ENCODE data around the gene ELAVL2.

ELAVL2 gene

GRCh38 chr9:23820451-23821374, 5.3 kb downstream of the ELAVL2 start:
- Histone ChIP-seq H3K36me3 (ENCODE audit: control insufficient read depth in 4 of 4, insufficient read depth in 4 of 4, low read length in 3 of 4) (no peaks in the 10 kb centered on the region), H3K27me3 (replicated peaks in 2 of 5; ENCODE audit: control insufficient read depth in 4 of 5, insufficient read depth in 5 of 5, low read length in 4 of 5) (peaks cover 21 to 77% (median 42%) of the 10 kb centered on the region in 5 experiments), H3K4me3 (ENCODE audit: control insufficient read depth in 1 of 7, extremely low read depth in 1 of 7, insufficient read depth in 4 of 7, low read depth in 2 of 7, low read length in 6 of 7) (peak overlapping the region in 5 of 7 experiments; percentile 38 to 63 (median 55)), H3K9me3 (ENCODE audit: control extremely low read depth in 1 of 5, control insufficient read depth in 4 of 5, insufficient read depth in 2 of 5, low read depth in 1 of 5, low read length in 4 of 5) (peaks cover 0 to 13% (median 3%) of the 10 kb centered on the region in 5 experiments), H3K4me1 (ENCODE audit: control extremely low read depth in 1 of 4, control insufficient read depth in 4 of 4, insufficient read depth in 4 of 4, low read length in 3 of 4) (peaks cover 0 to 14% (median 11%) of the 10 kb centered on the region in 4 experiments), H3K27ac (ENCODE audit: insufficient read depth in 1 of 2, low read depth in 1 of 2, low read length in 2 of 2, poor library complexity in 1 of 2, severe bottlenecking in 2 of 2) (no peak overlapping the region)
- POLR2A ChIA-PET, result no interaction called here
- DNase-seq, result peak in 1 of 3 donors; percentile 11
- 5% methylated on average over 64 of the region's 80 CpGs for WGBS (ENCODE audit: insufficient coverage)
- CTCF ChIA-PET, result no interaction called here

GRCh38 chr9:23819403-23819802, 6.6 kb downstream of the ELAVL2 start:
- DNase-seq, result no peak
- ChIA-PET POLR2A (no interaction called here), CTCF (no interaction called here)
- peaks cover 19 to 66% (median 34%) of the 10 kb centered on the region in 5 experiments for H3K27me3 ChIP-seq (replicated peaks in 2 of 5; ENCODE audit: control insufficient read depth in 4 of 5, insufficient read depth in 5 of 5, low read length in 4 of 5)
- H3K4me3 ChIP-seq (ENCODE audit: control insufficient read depth in 1 of 7, extremely low read depth in 1 of 7, insufficient read depth in 4 of 7, low read depth in 2 of 7, low read length in 6 of 7), result no peak overlapping the region
- peaks cover 0 to 6% (median 3%) of the 10 kb centered on the region in 5 experiments for H3K9me3 ChIP-seq (ENCODE audit: control extremely low read depth in 1 of 5, control insufficient read depth in 4 of 5, insufficient read depth in 2 of 5, low read depth in 1 of 5, low read length in 4 of 5)
- H3K36me3 ChIP-seq (ENCODE audit: control insufficient read depth in 4 of 4, insufficient read depth in 4 of 4, low read length in 3 of 4), result no peaks in the 10 kb centered on the region
- H3K4me1 ChIP-seq (ENCODE audit: control extremely low read depth in 1 of 4, control insufficient read depth in 4 of 4, insufficient read depth in 4 of 4, low read length in 3 of 4), result peaks cover 0 to 14% (median 9%) of the 10 kb centered on the region in 4 experiments
- no peak overlapping the region for H3K27ac ChIP-seq (ENCODE audit: insufficient read depth in 1 of 2, low read depth in 1 of 2, low read length in 2 of 2, poor library complexity in 1 of 2, severe bottlenecking in 2 of 2)

- Histone ChIP-seq H3K4me1 (ENCODE audit: control extremely low read depth in 1 of 4, control insufficient read depth in 4 of 4, insufficient read depth in 4 of 4, low read length in 3 of 4) (no peaks in the 10 kb centered on the region), H3K27ac (ENCODE audit: insufficient read depth in 1 of 2, low read depth in 1 of 2, low read length in 2 of 2, poor library complexity in 1 of 2, severe bottlenecking in 2 of 2) (no peak overlapping the region), H3K9me3 (ENCODE audit: control extremely low read depth in 1 of 5, control insufficient read depth in 4 of 5, insufficient read depth in 2 of 5, low read depth in 1 of 5, low read length in 4 of 5) (no peaks in the 10 kb centered on the region), H3K4me3 (ENCODE audit: control insufficient read depth in 1 of 7, extremely low read depth in 1 of 7, insufficient read depth in 4 of 7, low read depth in 2 of 7, low read length in 6 of 7) (no peak overlapping the region), H3K36me3 (ENCODE audit: control insufficient read depth in 4 of 4, insufficient read depth in 4 of 4, low read length in 3 of 4) (no peaks in the 10 kb centered on the region), H3K27me3 (replicated peaks in 2 of 5; ENCODE audit: control insufficient read depth in 4 of 5, insufficient read depth in 5 of 5, low read length in 4 of 5) (peaks cover under 1 to 15% (median 4%) of the 10 kb centered on the region in 5 experiments)
- no peak for DNase-seq
- ChIA-PET POLR2A (no interaction called here), CTCF (no interaction called here)
- 85% methylated on average over 3 of the region's 3 CpGs for WGBS (ENCODE audit: insufficient coverage)
Observed at GRCh38 chr9:23814243-23814642, 11.8 kb downstream of the ELAVL2 start.

- H3K27ac ChIP-seq (ENCODE audit: insufficient read depth in 1 of 2, low read depth in 1 of 2, low read length in 2 of 2, poor library complexity in 1 of 2, severe bottlenecking in 2 of 2), result no peak overlapping the region
- H3K4me1 ChIP-seq (ENCODE audit: control extremely low read depth in 1 of 4, control insufficient read depth in 4 of 4, insufficient read depth in 4 of 4, low read length in 3 of 4), result no peaks in the 10 kb centered on the region
- ChIA-PET CTCF (no interaction called here), POLR2A (interaction anchor here (0.6 to 0.7 kb wide), 2 partner anchors 16 to 1387 kb away, joined by 3 to 6 read pairs; no protein-coding TSS in a partner anchor)
- H3K9me3 ChIP-seq (ENCODE audit: control extremely low read depth in 1 of 5, control insufficient read depth in 4 of 5, insufficient read depth in 2 of 5, low read depth in 1 of 5, low read length in 4 of 5), result no peaks in the 10 kb centered on the region
- H3K27me3 ChIP-seq (replicated peaks in 2 of 5; ENCODE audit: control insufficient read depth in 4 of 5, insufficient read depth in 5 of 5, low read length in 4 of 5), result peaks cover 0 to 3% (median 0%) of the 10 kb centered on the region in 5 experiments
- DNase-seq, result no peak
- H3K36me3 ChIP-seq (ENCODE audit: control insufficient read depth in 4 of 4, insufficient read depth in 4 of 4, low read length in 3 of 4), result no peaks in the 10 kb centered on the region
- H3K4me3 ChIP-seq (ENCODE audit: control insufficient read depth in 1 of 7, extremely low read depth in 1 of 7, insufficient read depth in 4 of 7, low read depth in 2 of 7, low read length in 6 of 7), result no peak overlapping the region
- no CpG with 5 or more reads among the region's 1 CpG for WGBS (ENCODE audit: insufficient coverage)
Observed at GRCh38 chr9:23812673-23813072, 13.4 kb downstream of the ELAVL2 start.

GRCh38 chr9:23811633-23812032, 14.4 kb downstream of the ELAVL2 start:
- Histone ChIP-seq H3K4me3 (ENCODE audit: control insufficient read depth in 1 of 7, extremely low read depth in 1 of 7, insufficient read depth in 4 of 7, low read depth in 2 of 7, low read length in 6 of 7) (no peak overlapping the region), H3K36me3 (ENCODE audit: control insufficient read depth in 4 of 4, insufficient read depth in 4 of 4, low read length in 3 of 4) (no peaks in the 10 kb centered on the region), H3K9me3 (ENCODE audit: control extremely low read depth in 1 of 5, control insufficient read depth in 4 of 5, insufficient read depth in 2 of 5, low read depth in 1 of 5, low read length in 4 of 5) (no peaks in the 10 kb centered on the region), H3K27ac (ENCODE audit: insufficient read depth in 1 of 2, low read depth in 1 of 2, low read length in 2 of 2, poor library complexity in 1 of 2, severe bottlenecking in 2 of 2) (no peak overlapping the region), H3K4me1 (ENCODE audit: control extremely low read depth in 1 of 4, control insufficient read depth in 4 of 4, insufficient read depth in 4 of 4, low read length in 3 of 4) (no peaks in the 10 kb centered on the region), H3K27me3 (replicated peaks in 2 of 5; ENCODE audit: control insufficient read depth in 4 of 5, insufficient read depth in 5 of 5, low read length in 4 of 5) (peaks cover 0 to 3% (median 0%) of the 10 kb centered on the region in 5 experiments)
- ChIA-PET CTCF (interaction anchor here (0.7 kb wide), 1 partner anchor 10 kb away, joined by 3 read pairs; no protein-coding TSS in a partner anchor), POLR2A (no interaction called here)
- no peak for DNase-seq
- WGBS (ENCODE audit: insufficient coverage), result 88% methylated on average over 1 of the region's 2 CpGs

- ChIA-PET CTCF (no interaction called here), POLR2A (no interaction called here)
- Histone ChIP-seq H3K4me3 (ENCODE audit: control insufficient read depth in 1 of 7, extremely low read depth in 1 of 7, insufficient read depth in 4 of 7, low read depth in 2 of 7, low read length in 6 of 7) (no peak overlapping the region), H3K4me1 (ENCODE audit: control extremely low read depth in 1 of 4, control insufficient read depth in 4 of 4, insufficient read depth in 4 of 4, low read length in 3 of 4) (no peaks in the 10 kb centered on the region), H3K9me3 (ENCODE audit: control extremely low read depth in 1 of 5, control insufficient read depth in 4 of 5, insufficient read depth in 2 of 5, low read depth in 1 of 5, low read length in 4 of 5) (no peaks in the 10 kb centered on the region), H3K27me3 (replicated peaks in 2 of 5; ENCODE audit: control insufficient read depth in 4 of 5, insufficient read depth in 5 of 5, low read length in 4 of 5) (peaks cover 0 to 2% (median 0%) of the 10 kb centered on the region in 5 experiments), H3K27ac (ENCODE audit: insufficient read depth in 1 of 2, low read depth in 1 of 2, low read length in 2 of 2, poor library complexity in 1 of 2, severe bottlenecking in 2 of 2) (no peak overlapping the region), H3K36me3 (ENCODE audit: control insufficient read depth in 4 of 4, insufficient read depth in 4 of 4, low read length in 3 of 4) (no peaks in the 10 kb centered on the region)
- DNase-seq, result no peak
- 100% methylated on average over 1 of the region's 2 CpGs for WGBS (ENCODE audit: insufficient coverage)
Observed at GRCh38 chr9:23803216-23803615, 22.8 kb downstream of the ELAVL2 start.

- Histone ChIP-seq H3K27me3 (replicated peaks in 2 of 5; ENCODE audit: control insufficient read depth in 4 of 5, insufficient read depth in 5 of 5, low read length in 4 of 5) (peaks cover 0 to 2% (median 0%) of the 10 kb centered on the region in 5 experiments), H3K36me3 (ENCODE audit: control insufficient read depth in 4 of 4, insufficient read depth in 4 of 4, low read length in 3 of 4) (no peaks in the 10 kb centered on the region), H3K9me3 (ENCODE audit: control extremely low read depth in 1 of 5, control insufficient read depth in 4 of 5, insufficient read depth in 2 of 5, low read depth in 1 of 5, low read length in 4 of 5) (no peaks in the 10 kb centered on the region), H3K4me3 (ENCODE audit: control insufficient read depth in 1 of 7, extremely low read depth in 1 of 7, insufficient read depth in 4 of 7, low read depth in 2 of 7, low read length in 6 of 7) (no peak overlapping the region), H3K4me1 (ENCODE audit: control extremely low read depth in 1 of 4, control insufficient read depth in 4 of 4, insufficient read depth in 4 of 4, low read length in 3 of 4) (no peaks in the 10 kb centered on the region), H3K27ac (ENCODE audit: insufficient read depth in 1 of 2, low read depth in 1 of 2, low read length in 2 of 2, poor library complexity in 1 of 2, severe bottlenecking in 2 of 2) (no peak overlapping the region)
- no CpG with 5 or more reads among the region's 2 CpGs for WGBS (ENCODE audit: insufficient coverage)
- CTCF ChIA-PET, result interaction anchor here (1.2 kb wide), 1 partner anchor 10 kb away, joined by 3 read pairs; no protein-coding TSS in a partner anchor
- POLR2A ChIA-PET, result no interaction called here
- DNase-seq, result no peak
Observed at GRCh38 chr9:23801523-23801922, 24.5 kb downstream of the ELAVL2 start.
